ENCODE measurements around the gene SLC4A11.

GRCh38 chr20:3208786-3209256 is 30.2 kb downstream of the SLC4A11 start:
- TF ChIP-seq POLR2A (IDR thresholded peaks at IDR 0.05) (no peak), CTCF (IDR thresholded peaks at IDR 0.05) (no peak)
